Vagina (tissue), 2 donors: ENCODE results near the gene XRN1. TPM values are rescaled to one million over a fixed set of nuclear protein-coding genes. Genes with fewer than 3 reads are reported as not detected.
A peak's percentile ranks its signal among the peaks of the same experiment; 100 is the strongest.
"Not testable (repeated sequence)": the region's sequence is repeated elsewhere in the genome, so short reads cannot be mapped to it uniquely, and the experiment has no call there.

ENCODE experiments used
- DNase-seq, 2 donors: peaks; one replicate each; pipeline ENCODE4 v3.0.0-alpha.2; 2017; ENCODE audit errors: extremely low spot score in 2 of 2
- H3K27ac ChIP-seq: fragments of 200-600 bp; sonication (generic); one replicate; pipeline ENCODE4 v1.5.1; 2019
- H3K27me3 ChIP-seq: fragments of 200-600 bp; sonication (generic); one replicate; pipeline ENCODE4 v1.5.1; 2019
- H3K36me3 ChIP-seq, 2 donors: fragments of 200-600 bp; sonication (generic); one replicate each; pipeline ENCODE4 v1.5.1; 2017 to 2019
- H3K4me1 ChIP-seq: fragments of 200-600 bp; sonication (generic); one replicate; pipeline ENCODE4 v1.5.1; 2019
- H3K4me3 ChIP-seq, 2 donors: fragments of 200-600 bp; sonication (generic); 1 replicate in 1 of 2; 2 replicates in 1 of 2; pipeline ENCODE4 v1.5.1; 2016 to 2019
- H3K9me3 ChIP-seq: fragments of 200-600 bp; sonication (generic); one replicate; pipeline ENCODE4 v1.5.1; 2019
- POLR2A ChIP-seq, 2 donors: fragments of 450-650 bp; IDR thresholded peaks; one replicate each; pipeline ENCODE4 v1.6.1; 2017; ENCODE audit warnings: antibody characterized with exemption in 2 of 2, mild to moderate bottlenecking in 2 of 2, moderate library complexity in 2 of 2
- POLR2AphosphoS5 ChIP-seq, 2 donors: sonication (generic); formaldehyde crosslinking; IDR thresholded peaks; one replicate each; pipeline ENCODE4 v1.9.0; 2017; ENCODE audit warnings: antibody characterized with exemption in 2 of 2, mild to moderate bottlenecking in 2 of 2, low read depth in 1 of 2; ENCODE audit not compliant: insufficient read depth in 1 of 2
- intact Hi-C: fragments of 100-400 bp; cut with DNase I; formaldehyde crosslinking; loops from one replicate; pipeline ENCODE4 v1.15.1; 2023
- total RNA-seq: library from RNA; depleted of rRNA; stranded (reverse); fragments of >200 nt; gene quantifications from one replicate; pipeline ENCODE4 v1.2.3, GENCODE V29; 2016
- TF ChIP-seq, protein P1 (sequence below), 3 experiments: fragments of 450-650 bp in 2 of 3; fragments of 200-600 bp in 1 of 3; sonication (generic) in 1 of 3; IDR thresholded peaks; one replicate each; pipeline ENCODE4 v1.5.1; 2017 to 2019; ENCODE audit warnings: antibody characterized with exemption in 3 of 3, mild to moderate bottlenecking in 2 of 3, moderate library complexity in 2 of 3

The XRN1 gene
- total RNA-seq, 1 donor from 2014 or later = 45.7 TPM

DNA sequence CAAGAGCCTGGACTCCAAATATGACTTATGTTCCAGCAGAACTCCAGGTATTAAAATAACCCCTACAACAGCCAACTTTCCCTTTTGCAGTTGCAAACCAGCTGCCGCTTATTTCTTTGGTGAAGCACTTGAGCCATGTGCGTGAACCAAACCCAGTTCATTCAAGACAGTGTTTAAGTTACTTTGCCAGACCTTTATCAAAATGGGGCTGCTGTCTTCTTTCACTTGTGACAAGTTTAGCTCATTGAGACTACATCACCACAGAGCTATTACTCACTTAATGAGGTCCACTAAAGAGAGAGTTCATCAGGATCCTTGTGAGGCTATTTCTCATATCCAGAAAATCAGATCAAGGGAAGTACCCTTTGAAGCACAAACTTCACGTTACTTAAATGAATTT lies 2.4 kb upstream of the XRN1 start:
- intact Hi-C loops = no loop called here
- no peak overlapping the region for H3K4me3 ChIP-seq
- TF ChIP-seq POLR2A (IDR thresholded peaks at IDR 0.05) (no peak), POLR2AphosphoS5 (IDR thresholded peaks at IDR 0.05; ENCODE audit: insufficient read depth in 1 of 2, low read depth in 1 of 2) (no peak)
- TF ChIP-seq, protein P1, sequence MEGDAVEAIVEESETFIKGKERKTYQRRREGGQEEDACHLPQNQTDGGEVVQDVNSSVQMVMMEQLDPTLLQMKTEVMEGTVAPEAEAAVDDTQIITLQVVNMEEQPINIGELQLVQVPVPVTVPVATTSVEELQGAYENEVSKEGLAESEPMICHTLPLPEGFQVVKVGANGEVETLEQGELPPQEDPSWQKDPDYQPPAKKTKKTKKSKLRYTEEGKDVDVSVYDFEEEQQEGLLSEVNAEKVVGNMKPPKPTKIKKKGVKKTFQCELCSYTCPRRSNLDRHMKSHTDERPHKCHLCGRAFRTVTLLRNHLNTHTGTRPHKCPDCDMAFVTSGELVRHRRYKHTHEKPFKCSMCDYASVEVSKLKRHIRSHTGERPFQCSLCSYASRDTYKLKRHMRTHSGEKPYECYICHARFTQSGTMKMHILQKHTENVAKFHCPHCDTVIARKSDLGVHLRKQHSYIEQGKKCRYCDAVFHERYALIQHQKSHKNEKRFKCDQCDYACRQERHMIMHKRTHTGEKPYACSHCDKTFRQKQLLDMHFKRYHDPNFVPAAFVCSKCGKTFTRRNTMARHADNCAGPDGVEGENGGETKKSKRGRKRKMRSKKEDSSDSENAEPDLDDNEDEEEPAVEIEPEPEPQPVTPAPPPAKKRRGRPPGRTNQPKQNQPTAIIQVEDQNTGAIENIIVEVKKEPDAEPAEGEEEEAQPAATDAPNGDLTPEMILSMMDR (IDR thresholded peaks at IDR 0.05) = no peak
- no peaks in the 10 kb centered on the region for H3K9me3 ChIP-seq
- H3K4me1 ChIP-seq = peaks cover 23% of the 10 kb centered on the region
- H3K27ac ChIP-seq = no peak overlapping the region
- DNase-seq = no peak
- no peaks in the 10 kb centered on the region for H3K27me3 ChIP-seq
- peaks cover 0 to 3% of the 10 kb centered on the region in 2 donors for H3K36me3 ChIP-seq

DNA sequence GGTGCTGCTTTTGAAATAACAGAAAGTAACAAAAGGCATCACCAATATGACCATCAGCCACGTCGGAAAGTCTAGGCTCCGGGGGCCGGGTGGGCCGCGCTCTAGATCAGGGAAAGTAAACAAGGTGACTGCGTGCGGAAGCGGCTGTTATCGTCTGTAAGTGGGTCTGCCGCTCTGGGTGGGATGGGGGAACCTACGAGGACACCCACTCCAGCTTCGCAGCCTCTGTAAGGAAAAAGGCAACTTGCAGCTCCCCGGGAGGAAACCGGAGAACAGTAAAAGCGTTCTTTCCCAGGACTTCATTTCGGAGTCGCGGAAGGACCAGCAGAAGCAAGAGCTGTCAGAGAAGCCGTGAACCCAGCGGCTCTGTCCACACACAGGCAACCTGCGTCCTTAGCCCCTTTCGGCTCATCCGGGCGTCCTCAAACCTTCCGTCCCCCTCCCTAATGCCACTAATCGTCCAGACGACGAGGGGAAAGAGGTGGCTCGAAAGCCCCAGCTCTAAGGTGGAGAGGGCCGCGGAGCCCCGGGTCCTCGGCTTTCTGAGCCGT lies 461 bp downstream of the XRN1 start:
- H3K27ac ChIP-seq = peak overlapping the region; percentile 97
- intact Hi-C loops = no loop called here
- no peaks in the 10 kb centered on the region for H3K36me3 ChIP-seq
- no peaks in the 10 kb centered on the region for H3K27me3 ChIP-seq
- H3K4me3 ChIP-seq = peak overlapping the region; percentile 75 to 93
- H3K4me1 ChIP-seq = peaks cover 49% of the 10 kb centered on the region
- DNase-seq = peak in 1 of 2 donors; percentile 87
- TF ChIP-seq POLR2AphosphoS5 (IDR thresholded peaks at IDR 0.05; ENCODE audit: insufficient read depth in 1 of 2, low read depth in 1 of 2) = no peak
- TF ChIP-seq, protein P1 (IDR thresholded peaks at IDR 0.05) = no peak
- no peaks in the 10 kb centered on the region for H3K9me3 ChIP-seq

DNA sequence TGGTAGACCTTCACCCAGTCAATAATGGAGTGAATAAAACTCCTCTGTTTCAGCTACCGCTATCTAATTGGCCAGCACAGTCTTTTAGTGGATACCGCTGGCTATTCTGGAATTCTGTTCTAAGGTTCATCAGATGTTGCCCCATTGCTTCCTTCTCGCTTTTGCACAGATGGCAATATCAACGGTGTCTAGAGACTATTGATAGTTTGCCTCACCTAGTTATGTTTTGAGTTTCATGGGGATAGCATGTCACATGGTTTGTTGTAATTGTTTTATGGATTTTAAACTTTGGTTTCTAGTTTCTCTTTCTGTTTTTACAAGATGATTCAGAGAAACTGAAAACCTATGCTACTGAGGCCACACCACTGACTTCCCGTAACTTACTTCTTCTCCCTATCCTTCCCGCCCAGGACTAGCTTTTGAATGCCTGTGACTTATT lies 2.0 kb downstream of the XRN1 start:
- no peak for TF ChIP-seq POLR2A (IDR thresholded peaks at IDR 0.05)
- TF ChIP-seq POLR2AphosphoS5 (IDR thresholded peaks at IDR 0.05; ENCODE audit: insufficient read depth in 1 of 2, low read depth in 1 of 2) = no peak
- TF ChIP-seq, protein P1 (IDR thresholded peaks at IDR 0.05) = no peak
- H3K27ac ChIP-seq = no peak overlapping the region
- no peaks in the 10 kb centered on the region for H3K27me3 ChIP-seq
- H3K9me3 ChIP-seq = no peaks in the 10 kb centered on the region
- H3K4me3 ChIP-seq = peak overlapping the region in 1 of 2 donors; percentile 93
- intact Hi-C loops = no loop called here
- peaks cover 65% of the 10 kb centered on the region for H3K4me1 ChIP-seq
- no peaks in the 10 kb centered on the region for H3K36me3 ChIP-seq
- DNase-seq = no peak

DNA sequence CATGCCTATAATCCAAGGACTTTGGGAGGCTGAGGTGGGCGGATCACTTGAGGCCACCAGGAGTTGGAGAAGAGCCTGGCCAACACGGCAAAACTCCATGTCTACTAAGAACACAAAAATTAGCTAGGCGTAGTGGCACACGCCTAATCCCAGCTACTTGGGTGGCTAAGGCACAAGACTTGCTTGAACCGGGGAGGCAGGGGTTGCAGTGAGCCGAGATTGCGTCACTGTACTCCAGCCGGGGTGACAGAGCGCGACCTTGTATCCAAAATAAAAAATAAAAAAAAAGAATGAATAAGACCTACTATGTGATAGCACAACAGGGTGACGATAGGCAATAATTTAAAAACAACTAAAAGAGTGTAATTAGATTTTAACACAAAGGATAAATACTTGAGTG lies 3.5 kb downstream of the XRN1 start:
- TF ChIP-seq POLR2A (IDR thresholded peaks at IDR 0.05) (no peak), POLR2AphosphoS5 (IDR thresholded peaks at IDR 0.05; ENCODE audit: insufficient read depth in 1 of 2, low read depth in 1 of 2) (no peak)
- TF ChIP-seq, protein P1 (IDR thresholded peaks at IDR 0.05) = no peak
- no peak for DNase-seq
- no peaks in the 10 kb centered on the region for H3K27me3 ChIP-seq
- no peaks in the 10 kb centered on the region for H3K9me3 ChIP-seq
- no peak overlapping the region for H3K27ac ChIP-seq
- intact Hi-C loops = no loop called here
- no peak overlapping the region for H3K4me3 ChIP-seq
- peaks cover 75% of the 10 kb centered on the region for H3K4me1 ChIP-seq
- H3K36me3 ChIP-seq = no peaks in the 10 kb centered on the region

DNA sequence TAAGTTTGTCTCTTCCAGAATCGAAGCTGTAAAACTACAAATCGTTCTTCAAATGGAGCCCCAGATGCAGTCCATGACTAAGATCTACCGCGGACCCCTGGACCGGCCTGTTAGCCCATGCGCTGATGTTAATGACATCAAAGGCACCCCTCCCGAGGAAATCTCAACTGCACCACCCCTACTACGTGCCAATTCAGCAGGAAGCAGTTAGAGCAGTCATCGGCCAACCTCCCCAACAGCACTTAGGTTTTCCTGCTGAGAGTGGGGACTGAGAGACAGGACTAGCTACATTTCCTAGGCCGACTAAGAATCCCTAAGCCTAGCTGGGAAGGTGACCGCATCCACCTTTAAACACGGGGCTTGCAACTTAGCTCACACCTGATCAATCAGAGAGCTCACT lies 4.8 kb downstream of the XRN1 start:
- H3K36me3 ChIP-seq, DNase-seq, intact Hi-C loops, H3K27ac ChIP-seq, H3K4me3 ChIP-seq, H3K9me3 ChIP-seq, H3K27me3 ChIP-seq: not testable (repeated sequence)
- peaks cover 78% of the 10 kb centered on the region for H3K4me1 ChIP-seq

DNA sequence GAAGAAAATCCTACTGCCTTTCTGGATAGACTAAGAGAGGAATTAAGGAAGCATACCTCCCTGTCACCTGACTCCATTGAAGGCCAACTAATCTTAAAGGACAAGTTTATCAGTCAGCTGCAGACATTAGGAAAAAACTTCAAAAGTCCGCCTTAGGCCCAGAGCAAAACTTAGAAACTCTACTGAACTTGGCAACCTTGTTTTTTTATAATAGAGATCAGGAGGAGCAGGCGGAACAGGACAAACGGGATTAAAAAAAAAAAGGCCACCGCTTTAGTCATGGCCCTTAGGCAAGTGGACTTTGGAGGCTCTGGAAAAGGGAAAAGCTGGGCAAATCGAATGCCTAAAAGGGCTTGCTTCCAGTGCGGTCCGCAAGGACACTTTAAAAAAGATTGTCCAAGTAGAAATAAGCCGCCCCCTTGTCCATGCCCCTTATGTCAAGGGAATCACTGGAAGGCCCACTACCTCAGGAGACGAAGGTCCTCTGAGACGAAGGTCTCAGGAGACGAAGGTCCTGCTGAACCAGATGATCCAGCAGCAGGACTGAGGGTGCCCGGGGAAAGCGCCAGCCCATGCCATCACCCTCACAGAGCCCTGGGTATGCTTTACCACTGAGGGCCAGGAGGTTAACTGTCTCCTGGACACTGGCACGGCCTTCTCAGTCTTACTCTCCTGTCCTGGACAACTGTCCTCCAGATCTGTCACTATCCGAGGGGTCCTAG lies 8.2 kb downstream of the XRN1 start:
- H3K27ac ChIP-seq, H3K4me3 ChIP-seq, H3K36me3 ChIP-seq, H3K27me3 ChIP-seq, H3K9me3 ChIP-seq, DNase-seq, intact Hi-C loops: not testable (repeated sequence)
- H3K4me1 ChIP-seq = peaks cover 63% of the 10 kb centered on the region

DNA sequence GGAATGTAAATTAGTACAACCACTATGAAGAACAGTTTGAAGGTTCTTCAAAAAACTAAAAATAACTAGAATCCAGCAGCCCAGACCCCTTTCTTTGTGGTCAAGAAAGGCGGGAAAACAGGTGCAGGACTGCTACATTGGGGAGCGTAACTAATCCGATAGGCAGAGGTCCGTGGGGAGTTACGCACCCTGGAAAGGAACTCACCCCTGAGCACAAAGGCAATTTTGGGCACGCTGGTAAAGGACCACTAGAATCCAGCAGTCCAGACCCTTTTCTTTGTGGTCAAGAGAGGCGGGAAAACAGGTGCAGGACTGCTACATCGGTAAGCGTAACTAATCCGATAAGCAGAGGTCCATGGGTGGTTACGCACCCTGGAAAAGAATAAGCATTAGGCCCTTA lies 9.7 kb downstream of the XRN1 start:
- H3K9me3 ChIP-seq, H3K36me3 ChIP-seq, H3K27me3 ChIP-seq, DNase-seq, intact Hi-C loops, H3K4me3 ChIP-seq, H3K27ac ChIP-seq: not testable (repeated sequence)
- peaks cover 47% of the 10 kb centered on the region for H3K4me1 ChIP-seq
